Dermis blood vessel endothelial cell (primary cell): ENCODE data around the gene ATP10D. TPM values are rescaled to one million over a fixed set of nuclear protein-coding genes. Genes with fewer than 3 reads are reported as not detected.
"Not testable (repeated sequence)": the region's sequence is repeated elsewhere in the genome, so short reads cannot be mapped to it uniquely, and the experiment has no call there.

ENCODE experiments used
- DNase-seq: peaks from one replicate; pipeline ENCODE4 v3.0.0; 2010
- total RNA-seq: library from RNA; depleted of rRNA; stranded (reverse); fragments of >200 nt; gene quantifications from 2 replicates; pipeline ENCODE4 v1.2.3, GENCODE V29; 2014

The ATP10D gene
- total RNA-seq, 1 donor from 2014 or later: 30.5 TPM

GRCh38 chr4:47538111-47538824 is 53.2 kb downstream of the ATP10D start:
- DNase-seq: no peak

GRCh38 chr4:47538825-47539154 is 53.7 kb downstream of the ATP10D start:
- no peak for DNase-seq

- DNase-seq: not testable (repeated sequence)
These were observed 57.6 kb downstream of the ATP10D start for GRCh38 chr4:47542640-47543039.

GRCh38 chr4:47543331-47543730 is 58.3 kb downstream of the ATP10D start:
- DNase-seq: no peak

- DNase-seq: not testable (repeated sequence)
These were observed 65.3 kb downstream of the ATP10D start for GRCh38 chr4:47550357-47550756.

- DNase-seq: no peak
These were observed 65.9 kb downstream of the ATP10D start for GRCh38 chr4:47550899-47551548.

- no peak for DNase-seq
These were observed 66.6 kb downstream of the ATP10D start for GRCh38 chr4:47551682-47552081.

- no peak for DNase-seq
These were observed 68.5 kb downstream of the ATP10D start for GRCh38 chr4:47553329-47554125.

GRCh38 chr4:47555920-47556319 is 70.8 kb downstream of the ATP10D start:
- DNase-seq: not testable (repeated sequence)

GRCh38 chr4:47557255-47557654 is 72.2 kb downstream of the ATP10D start:
- no peak for DNase-seq

- DNase-seq: no peak
These were observed 75.6 kb downstream of the ATP10D start for GRCh38 chr4:47560682-47561081.

- no peak for DNase-seq
These were observed 76.3 kb downstream of the ATP10D start for GRCh38 chr4:47561331-47561730.

GRCh38 chr4:47562297-47562696 is 77.2 kb downstream of the ATP10D start:
- DNase-seq: no peak

GRCh38 chr4:47566566-47566965 is 81.5 kb downstream of the ATP10D start:
- DNase-seq: no peak

- no peak for DNase-seq
These were observed 81.9 kb downstream of the ATP10D start for GRCh38 chr4:47566969-47567368.

GRCh38 chr4:47567511-47567910 is 82.4 kb downstream of the ATP10D start:
- DNase-seq: no peak

GRCh38 chr4:47570816-47571215 is 85.7 kb downstream of the ATP10D start:
- no peak for DNase-seq

- no peak for DNase-seq
These were observed 87.9 kb downstream of the ATP10D start for GRCh38 chr4:47572981-47573380.

- DNase-seq: peak; percentile 92
These were observed 92.9 kb downstream of the ATP10D start for GRCh38 chr4:47577779-47578553.

GRCh38 chr4:47579235-47579634 is 94.2 kb downstream of the ATP10D start:
- DNase-seq: peak; percentile 5

GRCh38 chr4:47590325-47590724 is 105.2 kb downstream of the ATP10D start:
- no peak for DNase-seq

GRCh38 chr4:47597696-47598095 is 112.6 kb downstream of the ATP10D start:
- DNase-seq: no peak

GRCh38 chr4:47598320-47598719 is 113.2 kb downstream of the ATP10D start:
- no peak for DNase-seq
